GM12865 (cell line): Measurements from ENCODE around the gene ZNF217.
"Not testable (repeated sequence)": the region's sequence is repeated elsewhere in the genome, so short reads cannot be mapped to it uniquely, and the experiment has no call there.

ENCODE experiments used
- DNase-seq: peaks from one replicate; pipeline ENCODE4 v3.0.0; 2010; ENCODE audit warnings: low read depth
- H3K4me3 ChIP-seq: 2 replicates; pipeline ENCODE4 v1.5.1; 2011; ENCODE audit warnings: mild to moderate bottlenecking, low read depth, low read length, control low read depth
- CTCF ChIP-seq: IDR thresholded peaks from 2 replicates; pipeline ENCODE4 v1.5.1; 2011; ENCODE audit warnings: low read length, control low read depth, low read depth, inconsistent platforms; ENCODE audit not compliant: insufficient read depth; ENCODE audit errors: missing control alignments

ZNF217 gene

GRCh38 chr20:53598140-53599043 is 4.8 kb upstream of the ZNF217 start:
- TF ChIP-seq CTCF, result no peak
- DNase-seq, result peak; percentile 63
- no peak overlapping the region for H3K4me3 ChIP-seq

GRCh38 chr20:53597521-53598120 is 4.0 kb upstream of the ZNF217 start:
- H3K4me3 ChIP-seq, result no peak overlapping the region
- no peak for TF ChIP-seq CTCF
- no peak for DNase-seq

- no peak for DNase-seq
- no peak for TF ChIP-seq CTCF
- H3K4me3 ChIP-seq, result no peak overlapping the region
Observed at GRCh38 chr20:53597030-53597482, 3.4 kb upstream of the ZNF217 start.

- not testable (repeated sequence) for DNase-seq, H3K4me3 ChIP-seq
Observed at GRCh38 chr20:53596189-53597001, 2.8 kb upstream of the ZNF217 start.

GRCh38 chr20:53595742-53596141 is 2.1 kb upstream of the ZNF217 start:
- not testable (repeated sequence) for H3K4me3 ChIP-seq, DNase-seq

GRCh38 chr20:53595018-53595378 is 1.4 kb upstream of the ZNF217 start:
- H3K4me3 ChIP-seq, result peak overlapping the region; percentile 86
- no peak for TF ChIP-seq CTCF
- DNase-seq, result no peak

- DNase-seq, result peak; percentile 98
- peak; percentile 33 for TF ChIP-seq CTCF
- H3K4me3 ChIP-seq, result peak overlapping the region; percentile 86
Observed at GRCh38 chr20:53594068-53595017, 704 bp upstream of the ZNF217 start.
